ENCODE data around the gene HGS. TPM values are rescaled to one million over a fixed set of nuclear protein-coding genes. Genes with fewer than 3 reads are reported as not detected.

The HGS gene
- total and polyA plus RNA-seq, 2 of the 8 experiments (the other 6 are each of a cell fraction or from before 2014, with no cell fraction given): 80.8 to 99.7 TPM

GRCh38 chr17:81702934-81703746, 19.3 kb downstream of the HGS start, which contains the start of gene MRPL12 (continued):
- no peak for TF ChIP-seq ATF3 (IDR thresholded peaks at IDR 0.05; ENCODE audit: insufficient read depth, low read depth, low read length)

Measured in H1 (cell line).